ENCODE measurements around the gene SMPD2. TPM values are rescaled to one million over a fixed set of nuclear protein-coding genes. Genes with fewer than 3 reads are reported as not detected.
A peak's percentile ranks its signal among the peaks of the same experiment; 100 is the strongest.

Gene SMPD2
- total and polyA plus RNA-seq, 7 donors: 2.1 to 9.6 (median 4.4) TPM

- ATAC-seq (peak in 1 of 4 donors; percentile 4), DNase-seq (no peak)
- H3K27ac ChIP-seq: no peak overlapping the region
- peaks cover 0 to 29% of the 10 kb centered on the region in 2 donors for H3K36me3 ChIP-seq (ENCODE audit: insufficient read depth in 1 of 2, low read depth in 1 of 2)
- H3K4me3 ChIP-seq: no peak overlapping the region
- TF ChIP-seq CTCF (IDR thresholded peaks at IDR 0.05): no peak
- H3K4me1 ChIP-seq: no peaks in the 10 kb centered on the region
- H3K9me3 ChIP-seq: no peaks in the 10 kb centered on the region
- no peaks in the 10 kb centered on the region for H3K27me3 ChIP-seq (ENCODE audit: insufficient read depth in 3 of 3, low read length in 2 of 3)
- intact Hi-C loops (cut with DNase I): no loop called here
- 42 to 50% (median 44%) methylated on average over 7 of the region's 7 CpGs for WGBS, 3 donors
These were observed 8.1 kb downstream of the SMPD2 start for GRCh38 chr6:109448615-109449014.

GRCh38 chr6:109449064-109449794 is 8.7 kb downstream of the SMPD2 start:
- H3K9me3 ChIP-seq: no peaks in the 10 kb centered on the region
- DNase-seq: no peak
- TF ChIP-seq CTCF (IDR thresholded peaks at IDR 0.05): no peak
- H3K4me1 ChIP-seq: no peaks in the 10 kb centered on the region
- ATAC-seq: no peak
- intact Hi-C loops (cut with DNase I): no loop called here
- no peak overlapping the region for H3K27ac ChIP-seq
- H3K27me3 ChIP-seq (ENCODE audit: insufficient read depth in 3 of 3, low read length in 2 of 3): no peaks in the 10 kb centered on the region
- H3K4me3 ChIP-seq: no peak overlapping the region
- H3K36me3 ChIP-seq (ENCODE audit: insufficient read depth in 1 of 2, low read depth in 1 of 2): peaks cover 0 to 29% of the 10 kb centered on the region in 2 donors
- 68 to 80% (median 72%) methylated on average over 19 of the region's 19 CpGs for WGBS, 3 donors

GRCh38 chr6:109449795-109450673 is 9.5 kb downstream of the SMPD2 start:
- Histone ChIP-seq H3K4me3 (no peak overlapping the region), H3K27me3 (ENCODE audit: insufficient read depth in 3 of 3, low read length in 2 of 3) (no peaks in the 10 kb centered on the region), H3K9me3 (no peaks in the 10 kb centered on the region), H3K4me1 (no peaks in the 10 kb centered on the region), H3K36me3 (ENCODE audit: insufficient read depth in 1 of 2, low read depth in 1 of 2) (peaks cover 0 to 21% of the 10 kb centered on the region in 2 donors), H3K27ac (no peak overlapping the region)
- 76 to 84% (median 81%) methylated on average over 16 of the region's 16 CpGs for WGBS, 3 donors
- intact Hi-C loops (cut with DNase I): no loop called here
- ATAC-seq (no peak), DNase-seq (no peak)
- TF ChIP-seq CTCF (IDR thresholded peaks at IDR 0.05): no peak

GRCh38 chr6:109450801-109451200 is 10.3 kb downstream of the SMPD2 start:
- no peak overlapping the region for H3K4me3 ChIP-seq
- H3K27me3 ChIP-seq (ENCODE audit: insufficient read depth in 3 of 3, low read length in 2 of 3): no peaks in the 10 kb centered on the region
- DNase-seq: no peak
- no peaks in the 10 kb centered on the region for H3K4me1 ChIP-seq
- 73 to 82% (median 77%) methylated on average over 3 of the region's 3 CpGs for WGBS, 3 donors
- no peaks in the 10 kb centered on the region for H3K9me3 ChIP-seq
- no peak for ATAC-seq
- H3K36me3 ChIP-seq (ENCODE audit: insufficient read depth in 1 of 2, low read depth in 1 of 2): peaks cover 0 to 14% of the 10 kb centered on the region in 2 donors
- intact Hi-C loops (cut with DNase I): no loop called here
- no peak overlapping the region for H3K27ac ChIP-seq
- no peak for TF ChIP-seq CTCF (IDR thresholded peaks at IDR 0.05)

All from psoas muscle (tissue), 8 donors.